Germinal center (tissue), 1 donor: ENCODE results near the gene AR.
"Not testable (repeated sequence)": the region's sequence is repeated elsewhere in the genome, so short reads cannot be mapped to it uniquely, and the experiment has no call there.

Experiments
- DNase-seq: peaks from one replicate; pipeline ENCODE4 v3.0.0; 2012; ENCODE audit warnings: mixed read lengths, low spot score

Gene AR

GRCh38 chrX:67648361-67648760 is 104.5 kb downstream of the AR start:
- no peak for DNase-seq

GRCh38 chrX:67651437-67652142 is 107.8 kb downstream of the AR start:
- DNase-seq: no peak

DNA sequence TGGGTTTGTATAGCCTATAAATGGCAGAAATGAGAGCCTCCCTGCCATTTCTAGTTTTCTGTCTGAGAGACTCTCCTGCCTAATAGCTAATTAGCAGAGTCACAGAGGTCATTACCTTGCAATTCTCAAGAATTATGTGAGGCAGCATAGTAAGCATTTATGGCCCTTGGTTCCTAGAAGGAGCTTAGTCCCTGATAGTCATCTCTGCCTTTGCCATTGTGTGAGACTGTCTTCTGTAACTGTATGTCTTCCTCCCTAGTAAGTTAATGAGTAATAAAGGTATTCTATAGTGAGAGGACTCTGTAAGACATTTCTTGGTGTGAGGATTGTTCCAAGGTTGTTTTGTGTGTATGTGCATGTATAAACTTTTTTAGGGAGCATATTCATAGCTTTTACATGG is 108.7 kb downstream of the AR start:
- DNase-seq: no peak

GRCh38 chrX:67654301-67654700 is 110.5 kb downstream of the AR start:
- no peak for DNase-seq

GRCh38 chrX:67665583-67665982 is 121.8 kb downstream of the AR start:
- no peak for DNase-seq

- not testable (repeated sequence) for DNase-seq
Observed at GRCh38 chrX:67670717-67671116, 126.9 kb downstream of the AR start.

GRCh38 chrX:67673741-67674274 is 130.0 kb downstream of the AR start:
- DNase-seq: no peak

GRCh38 chrX:67674741-67675140 is 130.9 kb downstream of the AR start:
- no peak for DNase-seq

DNA sequence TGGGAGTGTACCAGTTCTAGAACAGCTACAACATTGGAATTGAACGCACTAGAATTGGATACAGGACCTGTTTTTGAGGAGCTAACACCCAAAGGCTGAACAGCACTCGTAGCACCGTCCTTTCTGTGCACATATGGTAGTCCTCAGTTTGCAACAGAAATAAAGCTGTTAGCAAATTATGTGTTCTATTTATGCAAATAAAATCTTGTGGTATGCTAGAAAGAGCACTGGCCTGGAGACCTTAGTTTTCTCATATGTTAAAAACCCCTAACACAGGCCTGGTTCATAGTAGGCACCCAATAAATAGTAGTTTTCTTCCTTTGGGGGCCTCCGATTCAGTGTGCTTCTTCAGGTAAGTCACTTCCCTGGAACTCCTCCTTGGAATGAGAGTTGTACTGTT is 140.3 kb downstream of the AR start:
- no peak for DNase-seq

DNA sequence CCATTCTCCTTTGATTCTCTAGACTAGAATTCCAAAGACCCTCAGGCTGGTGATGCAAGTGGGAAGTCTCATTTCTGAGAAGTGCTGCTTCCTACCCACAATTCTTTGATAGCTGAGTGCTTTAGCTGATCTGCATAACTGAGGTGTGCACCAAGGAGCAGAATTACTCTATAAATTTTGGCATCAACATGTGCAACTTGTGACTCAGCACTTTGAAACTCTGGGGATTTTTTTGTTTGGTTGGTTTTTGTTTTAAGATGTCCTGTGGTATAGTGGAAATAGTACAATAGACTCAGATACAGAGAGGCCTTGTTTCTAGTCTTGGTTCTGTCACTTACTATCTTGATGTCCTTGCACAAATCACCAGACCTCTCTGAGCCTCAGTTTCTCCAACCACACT is 148.4 kb downstream of the AR start:
- DNase-seq: no peak

DNA sequence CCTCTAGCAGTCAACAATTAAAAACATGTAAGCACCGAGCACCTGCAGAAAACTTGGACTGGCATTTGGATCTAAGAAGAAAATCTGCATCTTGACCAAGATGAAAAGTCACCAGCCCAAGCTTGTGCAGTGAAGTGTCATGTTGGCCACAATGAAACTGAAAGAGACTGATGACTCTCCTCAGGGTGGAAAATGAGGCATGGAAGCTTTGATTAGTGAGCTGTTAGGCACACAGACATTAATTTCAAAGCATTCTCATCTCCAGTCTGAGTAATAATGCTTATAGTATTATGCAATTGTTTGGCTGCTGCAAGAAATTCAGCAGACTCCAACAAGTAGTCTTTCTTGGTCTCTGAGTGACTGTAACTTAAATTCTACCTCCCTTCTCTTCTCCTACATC is 150.1 kb downstream of the AR start:
- no peak for DNase-seq

GRCh38 chrX:67697452-67697851 is 153.6 kb downstream of the AR start:
- no peak for DNase-seq

- no peak for DNase-seq
Observed at GRCh38 chrX:67700602-67701001, 156.8 kb downstream of the AR start.

DNA sequence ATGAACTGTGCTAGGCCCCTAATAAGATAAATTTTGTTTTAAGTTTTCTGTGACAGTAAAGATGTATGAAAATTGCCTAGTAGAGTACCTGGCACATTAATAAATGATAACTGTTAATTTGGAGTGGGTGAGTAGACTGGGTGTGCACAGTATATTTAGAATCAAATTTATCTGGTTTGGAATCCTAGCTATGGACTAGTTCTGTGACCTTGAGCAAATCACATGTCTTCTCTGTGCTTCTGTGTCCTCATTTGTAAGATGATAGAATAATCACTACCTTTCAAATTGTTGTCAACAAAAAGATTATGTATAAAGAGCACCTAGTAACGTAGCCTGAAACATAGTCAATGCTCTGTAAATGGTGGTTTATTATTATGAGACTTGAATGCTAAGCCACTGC is 170.2 kb downstream of the AR start:
- no peak for DNase-seq

DNA sequence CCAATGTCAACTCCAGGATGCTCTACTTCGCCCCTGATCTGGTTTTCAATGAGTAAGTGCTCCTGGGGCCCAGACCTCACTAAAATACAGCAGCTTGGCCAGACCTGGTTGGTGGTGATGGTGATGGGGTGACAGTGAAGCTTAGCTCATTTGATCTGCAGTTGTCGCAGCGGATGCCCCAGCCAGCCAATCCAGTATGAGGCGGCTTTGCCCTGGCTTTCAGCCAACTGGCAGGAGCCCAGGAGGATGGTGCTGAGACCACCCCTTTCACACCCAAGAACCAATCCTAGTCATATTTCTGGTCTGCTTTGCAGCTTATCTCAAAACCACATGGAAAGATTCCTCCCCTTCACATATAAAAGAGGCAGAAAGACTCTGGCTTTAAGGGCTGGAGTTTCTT is 173.8 kb downstream of the AR start:
- DNase-seq: no peak

DNA sequence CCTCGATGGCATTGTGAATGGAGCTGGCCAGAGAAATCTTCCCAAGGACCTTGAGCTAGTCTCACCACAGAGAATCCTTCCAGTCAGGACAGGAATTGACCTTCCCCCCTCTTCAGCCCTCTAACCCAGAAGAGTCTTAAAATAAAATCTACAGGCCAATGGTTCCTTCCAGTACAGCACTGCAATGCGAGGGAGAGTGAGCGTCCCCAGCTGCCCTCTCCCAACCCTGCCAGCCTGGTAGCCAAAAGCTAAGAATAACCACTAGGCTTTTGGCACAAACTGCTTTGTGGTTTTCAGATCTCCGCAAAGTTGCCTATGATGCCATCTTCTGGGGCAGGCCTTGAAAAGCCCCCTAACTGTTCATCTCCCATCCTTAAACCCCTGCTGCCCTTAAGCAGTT is 175.1 kb downstream of the AR start:
- no peak for DNase-seq

DNA sequence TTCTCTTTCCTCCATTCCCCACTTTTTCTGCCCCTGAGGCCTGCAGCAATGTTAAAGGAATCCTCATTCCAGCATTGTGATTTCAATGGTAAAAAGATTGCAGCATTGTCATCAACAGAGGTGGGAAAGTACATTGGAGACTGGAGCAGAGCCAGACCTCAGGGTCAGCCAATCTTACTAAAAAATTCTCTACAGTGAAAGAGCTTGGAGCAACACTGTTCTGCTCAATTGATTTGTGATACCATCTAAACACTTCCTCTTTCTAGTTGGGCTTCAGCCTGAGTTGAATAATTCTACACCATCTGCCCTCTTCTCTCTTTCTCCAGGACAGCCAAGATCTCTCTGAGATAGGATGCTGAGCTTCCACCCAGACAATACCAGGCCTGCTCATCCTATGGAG is 176.5 kb downstream of the AR start:
- no peak for DNase-seq

DNA sequence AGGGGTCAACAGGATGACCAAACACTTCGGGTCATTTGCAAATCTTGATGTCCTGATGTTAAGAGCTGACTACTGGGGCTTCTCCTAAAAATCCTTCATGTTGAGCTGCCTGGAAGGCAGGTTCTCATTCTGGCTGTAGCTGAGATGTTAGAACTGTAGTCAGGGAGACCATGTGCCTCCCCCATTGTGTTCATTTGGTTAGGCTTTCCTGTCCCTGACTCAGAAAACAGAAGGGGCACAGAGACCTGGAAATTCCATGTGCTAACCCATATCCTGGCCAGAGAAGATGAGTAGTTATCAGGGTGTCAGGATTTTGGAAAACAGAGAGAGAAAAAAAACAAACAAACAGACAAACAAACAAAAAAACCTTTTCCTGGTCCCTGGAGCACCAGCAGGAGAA is 177.5 kb downstream of the AR start:
- DNase-seq: no peak

GRCh38 chrX:67723580-67724351 is 179.9 kb downstream of the AR start:
- no peak for DNase-seq

DNA sequence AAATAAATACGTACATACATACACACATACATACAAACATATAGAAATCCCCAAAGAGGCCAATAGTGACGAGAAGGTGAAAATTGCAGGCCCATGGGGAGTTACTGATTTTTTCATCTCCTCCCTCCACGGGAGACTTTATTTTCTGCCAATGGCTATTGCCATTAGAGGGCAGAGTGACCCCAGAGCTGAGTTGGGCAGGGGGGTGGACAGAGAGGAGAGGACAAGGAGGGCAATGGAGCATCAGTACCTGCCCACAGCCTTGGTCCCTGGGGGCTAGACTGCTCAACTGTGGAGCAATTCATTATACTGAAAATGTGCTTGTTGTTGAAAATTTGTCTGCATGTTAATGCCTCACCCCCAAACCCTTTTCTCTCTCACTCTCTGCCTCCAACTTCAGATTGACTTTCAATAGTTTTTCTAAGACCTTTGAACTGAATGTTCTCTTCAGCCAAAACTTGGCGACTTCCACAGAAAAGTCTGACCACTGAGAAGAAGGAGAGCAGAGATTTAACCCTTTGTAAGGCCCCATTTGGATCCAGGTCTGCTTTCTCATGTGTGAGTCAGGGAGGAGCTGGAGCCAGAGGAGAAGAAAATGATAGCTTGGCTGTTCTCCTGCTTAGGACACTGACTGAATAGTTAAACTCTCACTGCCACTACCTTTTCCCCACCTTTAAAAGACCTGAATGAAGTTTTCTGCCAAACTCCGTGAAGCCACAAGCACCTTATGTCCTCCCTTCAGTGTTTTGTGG is 180.7 kb downstream of the AR start:
- no peak for DNase-seq

DNA sequence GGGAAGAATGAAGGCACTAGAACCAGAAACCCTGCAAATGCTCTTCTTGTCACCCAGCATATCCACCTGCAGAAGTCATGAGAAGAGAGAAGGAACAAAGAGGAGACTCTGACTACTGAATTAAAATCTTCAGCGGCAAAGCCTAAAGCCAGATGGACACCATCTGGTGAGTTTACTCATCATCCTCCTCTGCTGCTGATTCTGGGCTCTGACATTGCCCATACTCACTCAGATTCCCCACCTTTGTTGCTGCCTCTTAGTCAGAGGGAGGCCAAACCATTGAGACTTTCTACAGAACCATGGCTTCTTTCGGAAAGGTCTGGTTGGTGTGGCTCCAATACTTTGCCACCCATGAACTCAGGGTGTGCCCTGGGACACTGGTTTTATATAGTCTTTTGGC is 181.7 kb downstream of the AR start:
- DNase-seq: no peak

GRCh38 chrX:67726018-67726417 is 182.2 kb downstream of the AR start:
- DNase-seq: no peak

GRCh38 chrX:67727576-67727975 is 183.8 kb downstream of the AR start:
- no peak for DNase-seq
